Body of pancreas (tissue), 4 donors: Measurements from ENCODE around the gene SNAP25.

ENCODE experiments used
- CTCF ChIP-seq, 7 experiments: fragments of 450-650 bp in 4 of 7; fragments of 200-600 bp in 3 of 7; sonication (generic) in 3 of 7; IDR thresholded peaks; one replicate each; pipeline ENCODE4 v1.5.1; 2016 to 2019; ENCODE audit warnings: antibody characterized with exemption in 7 of 7
- POLR2A ChIP-seq, 3 donors: fragments of 450-650 bp; IDR thresholded peaks; one replicate each; pipeline ENCODE4 v1.6.1; 2016; ENCODE audit warnings: antibody characterized with exemption in 3 of 3, mild to moderate bottlenecking in 2 of 3

GRCh38 chr20:10291568-10292248 lies 73.1 kb downstream of the SNAP25 start:
- TF ChIP-seq CTCF (IDR thresholded peaks at IDR 0.05) = no peak
- TF ChIP-seq POLR2A (IDR thresholded peaks at IDR 0.05) = no peak
